Activated CD8-positive, alpha-beta memory T cell treated with anti-CD3 and anti-CD28 coated beads, Interleukin-2, amount 50 U/mL, for 24 hours (primary cell): ENCODE data around the gene ALG10B.
A peak's percentile ranks its signal among the peaks of the same experiment; 100 is the strongest.
"Not testable (repeated sequence)": the region's sequence is repeated elsewhere in the genome, so short reads cannot be mapped to it uniquely, and the experiment has no call there.

Experiments
- DNase-seq: peaks from one replicate; pipeline ENCODE4 v3.0.0-alpha.2; 2020; ENCODE audit errors: extremely low read depth

The ALG10B gene

GRCh38 chr12:38316391-38317129 is at the start of gene ALG10B:
ALG10B (plus strand) TSS chr12:38316774; CDS start chr12:38316894, 120 bp downstream.
- DNase-seq = peak; percentile 74

GRCh38 chr12:38268612-38269011 is 48.0 kb upstream of the ALG10B start:
- no peak for DNase-seq

DNA sequence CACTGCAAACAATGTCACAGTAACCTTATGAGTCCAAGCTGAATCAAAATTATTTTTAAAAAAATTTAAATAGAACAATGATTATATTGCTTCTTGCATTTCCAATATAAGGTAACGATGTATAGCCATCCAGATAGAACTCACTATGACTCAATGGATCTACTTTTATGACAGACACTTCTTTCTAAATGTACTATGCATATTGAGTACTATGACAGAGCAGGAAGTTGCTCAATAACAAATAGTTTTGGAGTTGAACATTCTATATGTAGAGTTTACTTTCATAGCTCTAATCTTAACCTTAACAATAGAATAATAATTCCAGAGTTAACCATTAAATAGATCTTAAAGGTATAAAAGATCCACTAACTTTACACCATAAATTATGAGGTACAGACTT is 46.7 kb upstream of the ALG10B start:
- DNase-seq = no peak

GRCh38 chr12:38279756-38280155 is 36.8 kb upstream of the ALG10B start:
- DNase-seq = no peak

DNA sequence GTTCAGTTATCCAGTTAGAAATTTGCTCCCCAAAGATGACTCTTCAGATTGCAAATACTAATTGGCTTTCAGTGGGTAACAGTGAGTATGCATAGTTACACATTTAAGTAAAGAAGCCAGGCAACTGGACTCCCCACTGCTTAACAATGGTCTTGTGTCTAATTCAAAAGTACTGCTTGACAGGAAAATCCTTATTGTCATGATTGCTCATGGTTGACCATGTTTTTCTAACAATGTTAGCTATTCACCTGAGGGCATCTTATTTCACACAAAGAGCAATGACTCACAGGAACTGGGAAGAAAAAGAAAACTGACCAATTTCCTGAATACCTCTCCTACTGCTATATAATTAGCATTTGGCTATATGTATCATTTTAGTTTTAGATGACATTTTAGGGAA is 33.7 kb upstream of the ALG10B start:
- no peak for DNase-seq

GRCh38 chr12:38289396-38289795 is 27.2 kb upstream of the ALG10B start:
- no peak for DNase-seq

GRCh38 chr12:38291160-38291559 is 25.4 kb upstream of the ALG10B start:
- no peak for DNase-seq

- DNase-seq = not testable (repeated sequence)
Measured at GRCh38 chr12:38302972-38303371, 13.6 kb upstream of the ALG10B start.

DNA sequence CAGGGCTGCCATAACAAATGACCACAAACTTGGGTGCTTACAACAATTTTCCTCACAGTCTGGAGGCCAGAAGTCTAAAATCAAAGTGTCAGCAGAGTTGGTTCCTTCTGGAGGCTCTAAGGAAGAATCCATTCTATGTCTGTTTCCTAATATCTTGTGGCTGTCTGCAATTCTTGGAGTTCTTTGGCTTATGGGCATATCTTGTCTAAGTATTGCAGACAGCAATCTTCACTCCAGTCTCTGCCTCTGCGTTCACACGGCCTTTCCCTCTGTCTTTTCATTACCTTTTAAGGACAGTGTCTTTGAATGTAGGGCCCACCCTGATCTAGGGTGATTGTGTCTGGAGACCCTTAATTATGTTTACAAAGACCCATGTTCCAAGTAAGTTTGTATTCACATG is 5.4 kb downstream of the ALG10B start:
- DNase-seq = not testable (repeated sequence)

DNA sequence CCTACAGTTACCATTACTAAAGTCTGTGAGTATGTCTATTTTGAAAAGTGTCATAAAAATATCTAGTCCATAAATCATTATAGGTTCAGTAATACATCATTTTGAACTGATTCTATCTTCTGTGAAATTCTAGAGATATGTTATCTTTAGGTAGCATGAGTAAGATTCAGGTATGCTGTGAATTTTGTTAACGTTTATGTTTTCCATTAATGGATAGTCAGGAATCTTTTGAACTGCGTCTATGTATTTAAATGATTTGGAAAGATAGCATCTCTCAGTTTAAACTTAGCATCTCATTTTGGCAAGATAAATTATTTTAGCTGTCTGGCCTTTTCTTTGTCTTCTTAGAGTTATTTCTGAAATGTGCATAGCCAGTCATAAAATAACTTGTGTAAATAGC is 8.3 kb downstream of the ALG10B start:
- no peak for DNase-seq

GRCh38 chr12:38327356-38327755 is 10.8 kb downstream of the ALG10B start:
- DNase-seq = no peak

DNA sequence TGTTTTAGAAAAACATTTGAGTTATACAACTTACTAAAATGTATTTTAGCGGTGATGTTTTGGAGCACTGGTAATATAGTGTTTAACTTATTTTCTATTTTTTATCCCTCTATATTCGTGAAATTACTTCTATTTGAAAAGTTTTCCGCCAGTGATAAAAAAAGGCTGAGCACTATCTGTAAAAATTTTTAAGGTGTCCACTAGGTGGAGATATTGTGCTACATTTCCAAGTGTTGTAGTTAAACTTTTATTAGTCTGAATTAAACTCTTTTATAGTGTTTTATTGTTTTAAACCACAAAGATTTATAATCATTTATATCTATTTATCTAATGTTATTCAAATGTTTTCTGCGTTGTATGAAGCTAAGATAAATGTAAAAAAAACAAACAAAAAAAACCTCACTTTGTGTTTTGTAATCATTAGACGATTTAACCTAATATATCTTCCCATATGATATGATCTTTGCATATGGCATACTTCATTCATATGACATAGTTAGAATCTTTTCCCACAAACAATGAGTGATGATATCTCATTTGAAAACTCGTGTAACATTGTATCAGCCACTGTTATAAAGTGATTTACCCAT is 11.8 kb downstream of the ALG10B start:
- no peak for DNase-seq

DNA sequence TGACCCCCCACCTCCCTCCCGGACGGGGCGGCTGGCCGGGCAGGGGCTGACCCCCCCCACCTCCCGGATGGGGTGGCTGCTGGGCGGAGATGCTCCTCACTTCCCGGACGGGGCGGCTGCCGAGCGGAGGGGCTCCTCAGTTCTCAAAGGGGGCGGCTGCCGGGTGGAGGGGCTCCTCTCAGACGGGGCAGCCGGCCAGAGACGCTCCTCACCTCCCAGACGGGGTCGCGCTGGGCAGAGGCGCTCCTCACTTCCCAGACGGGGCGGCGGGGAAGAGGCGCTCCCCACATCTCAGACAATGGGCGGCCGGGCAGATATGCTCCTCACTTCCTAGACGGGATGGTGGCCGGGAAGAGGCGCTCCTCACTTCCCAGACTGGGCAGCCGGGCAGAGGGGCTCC is 13.8 kb downstream of the ALG10B start:
- not testable (repeated sequence) for DNase-seq

DNA sequence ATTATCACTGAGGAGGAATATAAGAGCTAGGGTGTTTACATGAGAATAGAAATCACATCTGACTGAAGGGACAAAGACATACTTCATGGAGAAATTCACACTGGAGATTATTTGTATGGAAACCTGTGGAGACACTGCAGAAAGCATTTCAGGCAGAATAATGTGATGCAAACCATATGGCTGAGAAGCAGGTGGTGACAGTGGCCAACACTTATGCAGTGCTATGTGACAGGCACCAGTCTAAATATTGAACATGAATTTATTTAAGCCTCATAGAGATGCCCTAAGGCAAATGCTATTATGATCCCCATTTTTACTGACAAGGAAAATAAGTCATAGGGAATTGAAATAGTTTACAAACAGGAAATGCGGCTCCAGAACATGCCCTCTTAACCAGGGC is 16.2 kb downstream of the ALG10B start:
- DNase-seq = no peak

DNA sequence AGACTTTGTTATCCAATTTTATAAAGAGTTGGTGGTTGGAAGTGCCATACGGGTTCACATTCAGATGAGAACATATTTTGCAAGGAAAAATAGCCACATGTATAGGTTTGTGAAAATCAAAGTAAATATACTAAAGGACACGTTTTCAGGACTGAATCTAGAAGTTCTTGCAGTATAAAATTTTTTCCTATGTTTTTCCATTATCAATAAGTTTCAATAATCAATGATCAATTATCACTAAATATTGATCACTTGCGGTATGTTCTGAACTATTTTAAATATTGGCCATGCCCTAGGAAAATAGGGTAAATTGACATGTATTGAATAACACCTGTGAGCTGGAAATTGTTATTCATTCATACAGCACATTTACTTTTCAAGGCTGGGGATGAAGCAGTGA is 25.9 kb downstream of the ALG10B start:
- no peak for DNase-seq

GRCh38 chr12:38343256-38343655 is 26.7 kb downstream of the ALG10B start:
- not testable (repeated sequence) for DNase-seq

- not testable (repeated sequence) for DNase-seq
Measured at GRCh38 chr12:38343916-38344315, 27.3 kb downstream of the ALG10B start.

DNA sequence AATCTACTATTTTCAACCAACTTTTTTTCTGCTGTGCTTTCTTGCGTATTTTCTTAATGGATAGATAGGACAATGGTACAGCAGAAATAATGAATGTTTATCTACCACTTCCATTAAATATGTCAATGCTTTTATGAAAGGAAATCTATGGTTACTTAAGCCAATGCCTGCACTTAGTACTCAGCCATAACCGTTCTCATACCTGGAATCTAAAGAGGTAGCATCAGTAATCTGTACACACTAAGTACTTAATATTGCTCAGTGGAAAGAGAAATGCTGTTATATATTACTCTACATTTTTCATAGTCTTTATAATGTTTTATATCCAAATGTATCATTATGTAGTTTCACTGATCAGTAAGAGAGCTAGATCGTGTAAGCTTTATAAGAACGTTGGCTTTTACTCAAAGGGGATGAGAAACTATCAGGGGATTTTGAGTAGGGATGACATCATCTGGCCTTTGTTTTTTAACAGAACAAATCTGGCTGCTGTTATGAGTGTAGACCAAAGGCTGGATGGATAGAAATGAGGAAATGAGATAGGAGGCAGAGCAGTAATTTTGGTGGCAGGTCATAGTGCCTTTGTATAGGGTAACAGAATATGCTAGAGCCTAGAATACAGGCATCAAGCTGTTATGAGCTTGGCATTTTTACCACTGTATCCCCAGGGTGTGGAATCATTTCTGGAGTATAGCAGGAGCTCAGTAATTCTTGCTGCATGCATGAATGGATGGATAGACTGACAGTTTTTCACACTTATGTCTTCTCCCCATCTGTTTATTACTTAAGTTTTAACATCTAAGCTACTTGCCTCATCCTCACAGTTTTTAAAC is 34.0 kb downstream of the ALG10B start:
- no peak for DNase-seq

DNA sequence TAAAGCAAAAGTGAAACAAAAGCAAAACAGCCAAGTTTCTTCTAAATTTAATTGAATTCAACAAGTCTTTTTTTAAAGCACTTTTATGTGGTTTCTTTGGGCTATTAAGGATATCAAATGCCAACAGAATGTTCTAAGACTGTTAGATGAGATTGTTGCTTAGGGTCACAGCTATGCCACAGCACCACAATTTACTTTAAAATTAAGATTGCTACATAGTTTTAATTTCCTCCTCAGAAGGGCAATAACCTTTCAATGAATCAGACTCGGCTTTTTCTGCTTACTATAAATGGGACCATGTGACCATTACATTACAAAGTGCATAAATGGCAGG is 34.6 kb downstream of the ALG10B start:
- not testable (repeated sequence) for DNase-seq

DNA sequence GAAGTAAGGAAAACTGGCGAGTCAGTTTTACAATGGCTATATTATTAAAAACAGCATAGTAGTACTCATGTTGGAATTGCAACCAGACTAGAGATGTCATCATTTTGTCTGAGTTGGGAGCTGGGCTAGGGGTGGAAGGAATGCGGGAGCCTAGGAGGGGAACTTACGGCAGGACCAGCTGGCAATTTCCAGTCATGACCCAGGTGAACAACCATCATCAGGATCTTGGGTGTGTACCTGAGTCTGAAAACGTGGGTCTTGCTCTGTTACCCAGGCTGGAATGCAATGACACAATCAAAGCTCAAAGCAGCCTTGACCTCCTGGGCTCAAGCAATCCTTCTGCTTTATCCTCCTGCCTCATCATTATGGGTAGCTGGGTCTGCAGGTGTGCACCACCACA is 50.9 kb downstream of the ALG10B start:
- no peak for DNase-seq

GRCh38 chr12:38370311-38370710 is 53.7 kb downstream of the ALG10B start:
- no peak for DNase-seq

DNA sequence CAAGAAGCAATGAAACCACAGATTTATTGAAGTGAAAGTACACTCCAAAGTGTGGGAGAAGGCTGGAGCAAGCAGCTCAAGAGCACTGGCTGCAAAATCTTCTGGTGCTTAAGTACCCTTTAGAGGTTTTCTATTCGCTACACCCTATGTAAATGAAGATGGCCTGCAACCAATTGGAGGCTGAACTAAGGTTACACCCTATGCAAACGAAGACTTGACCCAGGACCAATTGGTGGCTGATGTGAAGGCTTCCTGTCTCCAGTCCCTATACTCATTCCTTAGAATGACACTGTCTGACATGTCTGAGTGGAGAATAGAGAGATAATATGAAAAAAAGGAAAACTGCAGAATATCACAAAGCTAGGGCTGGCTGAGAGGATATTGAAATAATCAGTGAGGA is 57.2 kb downstream of the ALG10B start:
- DNase-seq = no peak

DNA sequence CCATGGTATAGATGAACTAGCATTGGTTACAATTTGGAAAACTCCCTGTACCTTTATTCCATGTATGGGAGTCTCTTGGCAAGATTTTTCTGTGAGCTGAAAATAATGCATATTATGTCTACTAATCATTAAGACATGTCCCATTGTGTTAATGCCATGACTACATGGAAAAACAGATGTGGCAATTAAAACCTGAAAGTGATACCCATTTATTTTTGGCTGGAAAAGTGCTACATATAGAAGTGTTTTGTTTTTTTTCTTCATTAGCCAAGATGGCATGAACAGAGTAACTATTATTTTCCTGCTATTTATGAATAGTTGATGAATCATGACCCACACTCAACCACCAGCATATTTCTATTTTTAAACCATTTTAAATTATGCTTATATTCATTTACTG is 58.2 kb downstream of the ALG10B start:
- DNase-seq = no peak
